Daoy (cell line): ENCODE measurements around the gene SSX2. TPM values are rescaled to one million over a fixed set of nuclear protein-coding genes. Genes with fewer than 3 reads are reported as not detected.
"Not testable (repeated sequence)": the region's sequence is repeated elsewhere in the genome, so short reads cannot be mapped to it uniquely, and the experiment has no call there.

ENCODE experiments used
- DNase-seq: peaks from one replicate; pipeline ENCODE4 v3.0.0-alpha.2; 2015; ENCODE audit warnings: low read depth
- total RNA-seq: library from RNA; depleted of rRNA; stranded (reverse); fragments of >200 nt; shearing (Covaris generic); gene quantifications from 2 replicates; pipeline ENCODE4 v1.2.3, GENCODE V29; 2014; rRNA removed

SSX2 gene
- not detected in 2 replicates for total RNA-seq

DNA sequence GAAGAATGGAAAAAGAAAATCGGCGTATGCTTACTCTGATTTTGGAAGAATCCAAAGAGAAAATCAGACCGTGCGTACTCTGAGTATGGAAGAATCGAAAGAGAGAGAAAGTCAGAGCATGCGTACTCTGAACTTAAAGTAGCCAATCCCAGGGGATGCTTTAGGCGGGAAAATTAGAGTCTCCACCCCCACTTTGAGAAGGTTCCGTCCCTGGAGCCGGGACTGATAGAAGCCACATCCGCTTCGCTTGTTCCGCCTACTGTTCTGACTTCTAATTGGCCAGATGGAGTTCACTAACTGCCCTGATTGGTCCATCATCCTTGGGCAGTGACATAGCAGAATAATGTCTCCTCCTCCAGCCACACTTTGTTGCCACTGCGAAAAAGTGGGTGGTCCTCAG is at the start of gene SSX2:
TSS of gene SSX2 (minus strand) at position 101 of the 400 bp plus-strand sequence. CDS start 1,429 bp downstream, outside the sequence.
- not testable (repeated sequence) for DNase-seq

- not testable (repeated sequence) for DNase-seq
These were observed 44.0 kb upstream of the SSX2 start, which contains the start of gene SSX2B for GRCh38 chrX:52750952-52751351. Gene SSX2B, plus strand, starts transcription at chrX:52751252. Its CDS starts 1,429 bp downstream, at chrX:52752681.

DNA sequence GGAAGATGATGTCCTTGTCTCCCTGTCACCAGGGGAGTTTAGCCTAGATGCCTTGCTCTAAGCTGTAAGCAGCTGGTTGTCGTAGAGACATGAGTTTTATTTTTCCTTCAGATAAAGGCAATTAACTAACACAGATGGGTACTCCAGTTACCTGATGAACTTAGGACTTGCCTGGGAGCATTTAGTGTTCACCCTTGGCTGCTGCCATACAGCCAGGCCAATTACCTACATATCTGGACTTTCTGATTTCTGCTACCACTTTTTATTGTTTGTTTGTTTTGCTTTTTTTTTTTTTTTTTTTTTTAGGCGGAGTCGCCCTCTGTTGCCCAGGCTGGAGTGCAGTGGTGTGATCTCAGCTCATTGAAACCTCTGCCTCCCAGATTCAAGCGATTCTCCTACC is 14.9 kb downstream of the SSX2 start:
- DNase-seq: not testable (repeated sequence)

DNA sequence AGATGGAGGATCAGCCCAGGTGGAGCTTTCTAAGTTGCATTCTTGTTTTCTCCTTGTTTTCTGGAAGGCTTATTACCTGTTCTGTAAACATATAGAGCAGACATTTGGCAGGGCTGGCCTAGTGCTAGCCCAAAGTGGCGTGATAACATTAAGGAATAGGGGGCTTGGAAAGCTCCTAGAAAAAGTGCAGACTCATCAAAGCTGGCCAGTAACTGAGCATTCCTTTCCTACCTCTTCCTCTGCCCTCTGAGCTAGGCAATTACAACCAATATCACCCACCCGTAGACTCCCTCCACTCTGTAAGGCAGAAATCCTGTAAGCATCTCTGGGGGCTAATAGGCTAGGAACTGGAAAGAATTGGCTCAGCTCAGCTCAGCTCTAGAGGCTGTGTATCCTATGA is 44.8 kb downstream of the SSX2 start:
- DNase-seq: not testable (repeated sequence)

DNA sequence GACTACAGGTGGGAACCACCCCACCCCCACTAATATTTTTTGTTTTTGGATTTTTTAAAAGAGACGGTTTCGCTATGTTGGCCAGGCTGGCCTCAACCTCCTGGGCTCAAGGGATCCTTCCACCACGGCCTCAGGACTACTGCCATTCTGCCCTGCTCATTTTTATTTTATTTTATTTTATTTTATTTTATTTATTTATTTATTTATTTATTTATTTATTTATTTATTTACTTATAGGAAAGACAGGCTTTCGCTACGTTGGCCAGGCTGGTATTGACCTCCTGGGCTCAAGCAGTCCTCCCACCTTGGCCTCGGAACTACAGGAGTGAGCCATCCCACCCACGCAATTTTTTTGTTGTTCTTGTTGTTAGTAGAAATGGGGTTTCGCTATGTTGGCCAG is 51.5 kb downstream of the SSX2 start:
- DNase-seq: not testable (repeated sequence)

GRCh38 chrX:52654800-52655199 is 52.2 kb downstream of the SSX2 start, which contains the start of gene SSX7:
Gene SSX7, minus strand, starts transcription at chrX:52654900. Its CDS starts 1,428 bp downstream, at chrX:52653472.
- peak; percentile 6 for DNase-seq

DNA sequence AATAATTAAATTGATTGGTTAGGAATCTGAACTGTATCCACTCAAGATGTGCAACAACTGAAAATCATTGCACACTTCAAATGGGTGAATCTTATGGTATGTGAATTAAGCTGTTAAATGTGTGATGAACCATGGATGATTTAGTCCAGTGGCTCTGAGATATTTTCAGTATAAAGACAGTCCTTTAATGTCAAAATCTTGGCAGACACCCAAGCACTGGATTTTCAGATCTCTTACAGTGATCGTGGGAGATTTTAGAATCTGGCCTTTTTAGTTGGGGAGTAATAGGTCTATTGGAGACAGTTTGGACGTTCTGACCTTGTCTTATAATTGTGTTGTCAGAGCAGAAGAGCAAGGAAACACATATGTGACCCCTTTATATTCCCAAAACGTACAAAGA is 56.3 kb downstream of the SSX2 start:
- not testable (repeated sequence) for DNase-seq

- peak; percentile 11 for DNase-seq
These were observed 58.0 kb downstream of the SSX2 start for GRCh38 chrX:52648956-52649355.

Other genes with a start within 250 kb of the SSX2 start
- 4.5 and 5.7 TPM in 2 replicates for gene XAGE1A, start 211.4 kb downstream of the SSX2 start, total RNA-seq
- gene XAGE1B, start 190.1 kb downstream of the SSX2 start, total RNA-seq: 4.5 and 5.7 TPM in 2 replicates
- not detected in 2 replicates for gene SSX7, start 52.3 kb downstream of the SSX2 start, total RNA-seq
- 1.5 and 2.6 TPM in 2 replicates for gene SSX2B, start 44.1 kb upstream of the SSX2 start, total RNA-seq
- not detected in 2 replicates for gene SPANXN5, start 90.2 kb upstream of the SSX2 start, total RNA-seq
- not detected in 2 replicates for gene XAGE5, start 104.1 kb upstream of the SSX2 start, total RNA-seq
- not detected in 2 replicates for gene XAGE3, start 160.9 kb upstream of the SSX2 start, total RNA-seq
- 3.5 and 7.9 TPM in 2 replicates for gene FAM156B, start 190.2 kb upstream of the SSX2 start, total RNA-seq